Skeletal muscle tissue (tissue), 4 donors: Measurements from ENCODE around the gene RPRD1B. TPM values are rescaled to one million over a fixed set of nuclear protein-coding genes. Genes with fewer than 3 reads are reported as not detected.

Experiments
- H3K27ac ChIP-seq: one replicate; pipeline ENCODE4 v1.7.0; 2013; ENCODE audit warnings: mild to moderate bottlenecking, low read depth, low read length, inconsistent platforms
- H3K27me3 ChIP-seq, 3 donors: one replicate each; pipeline ENCODE4 v1.7.0; 2013; ENCODE audit warnings: low read length in 3 of 3; ENCODE audit not compliant: control insufficient read depth in 3 of 3, insufficient read depth in 3 of 3
- H3K36me3 ChIP-seq, 3 donors: one replicate each; pipeline ENCODE4 v1.7.0; 2013; ENCODE audit warnings: low read length in 3 of 3; ENCODE audit not compliant: control insufficient read depth in 3 of 3, insufficient read depth in 3 of 3
- H3K4me1 ChIP-seq, 3 donors: one replicate each; pipeline ENCODE4 v1.7.0; 2013; ENCODE audit warnings: low read length in 3 of 3, mild to moderate bottlenecking in 3 of 3; ENCODE audit not compliant: control insufficient read depth in 3 of 3, insufficient read depth in 3 of 3
- H3K4me3 ChIP-seq, 3 donors: one replicate each; pipeline ENCODE4 v1.7.0; 2013; ENCODE audit warnings: low read length in 3 of 3
- H3K9ac ChIP-seq, 3 donors: one replicate each; pipeline ENCODE4 v1.7.0; 2013; ENCODE audit warnings: low read length in 3 of 3, mild to moderate bottlenecking in 3 of 3, moderate library complexity in 2 of 3, low read depth in 1 of 3
- H3K9me3 ChIP-seq, 3 donors: one replicate each; pipeline ENCODE4 v1.7.0; 2013; ENCODE audit warnings: low read length in 3 of 3; ENCODE audit not compliant: control insufficient read depth in 3 of 3
- total RNA-seq: library from RNA; depleted of rRNA; stranded (reverse); fragments of >200 nt; gene quantifications from one replicate; pipeline ENCODE4 v1.2.3, GENCODE V29; 2014
- donor health status: Osteomylitis.

Gene RPRD1B
- total RNA-seq, 1 donor from 2014 or later, result 35.5 TPM

DNA sequence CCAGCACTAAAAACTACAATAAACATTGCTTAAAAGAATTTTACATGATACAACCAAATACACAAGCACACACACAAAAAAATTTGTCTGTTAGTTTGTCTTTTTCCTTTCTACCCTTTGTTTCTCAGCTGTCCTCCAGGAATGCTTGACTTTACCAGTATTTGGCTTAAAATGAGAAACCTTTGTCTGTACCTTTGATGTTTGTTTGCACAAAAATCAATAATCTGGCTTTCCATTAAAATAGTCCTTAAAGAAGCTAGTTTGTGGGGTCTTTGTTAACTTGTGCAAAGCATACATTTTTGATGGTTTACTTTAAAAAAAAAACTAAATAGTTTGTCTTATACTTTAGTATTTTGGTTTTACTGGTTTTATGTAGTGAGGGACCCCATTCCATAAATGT lies 49.3 kb downstream of the RPRD1B start:
- no peaks in the 10 kb centered on the region for H3K27me3 ChIP-seq
- H3K9ac ChIP-seq, result no peak overlapping the region
- no peak overlapping the region for H3K4me3 ChIP-seq
- peaks cover 2 to 18% (median 18%) of the 10 kb centered on the region in 3 donors for H3K36me3 ChIP-seq
- no peak overlapping the region for H3K27ac ChIP-seq
- H3K4me1 ChIP-seq, result peaks cover 0 to 14% (median 11%) of the 10 kb centered on the region in 3 donors
- H3K9me3 ChIP-seq, result no peaks in the 10 kb centered on the region

DNA sequence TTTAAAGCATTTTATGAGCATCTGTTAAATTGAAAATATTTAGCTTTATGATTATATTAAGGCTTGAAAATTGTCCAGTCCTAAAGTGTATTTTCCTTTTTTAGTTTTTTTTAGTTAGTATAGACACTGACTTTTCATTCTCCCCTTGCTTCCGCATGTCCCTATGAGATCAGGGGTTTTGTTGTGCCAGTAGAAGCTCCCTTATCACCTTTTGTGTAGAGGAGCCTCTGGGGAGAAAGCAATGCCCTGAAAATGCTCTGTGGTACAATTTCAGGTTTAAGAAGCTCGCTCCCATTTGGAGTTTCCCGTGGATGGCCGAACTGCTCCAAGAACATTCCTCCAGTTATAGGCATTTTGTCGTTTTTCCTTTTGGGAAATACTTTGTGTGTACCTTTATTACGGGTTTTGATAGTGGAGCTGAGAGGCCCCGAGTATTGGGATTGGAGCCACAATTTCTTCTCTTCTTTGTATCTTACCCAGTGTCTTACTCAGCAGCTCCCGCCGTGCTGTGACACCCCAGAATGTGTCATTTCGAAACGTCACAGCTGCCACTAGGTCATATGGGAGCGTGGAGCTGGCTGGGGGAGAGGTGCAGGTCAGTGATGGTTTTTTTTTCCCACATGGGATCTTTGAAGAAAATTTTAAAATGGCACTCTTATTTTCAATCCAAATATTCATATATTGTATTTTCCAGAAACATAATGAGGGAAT lies 49.9 kb downstream of the RPRD1B start:
- Histone ChIP-seq H3K27ac (peak overlapping the region; percentile 27), H3K4me1 (peaks cover 0 to 14% (median 11%) of the 10 kb centered on the region in 3 donors)

DNA sequence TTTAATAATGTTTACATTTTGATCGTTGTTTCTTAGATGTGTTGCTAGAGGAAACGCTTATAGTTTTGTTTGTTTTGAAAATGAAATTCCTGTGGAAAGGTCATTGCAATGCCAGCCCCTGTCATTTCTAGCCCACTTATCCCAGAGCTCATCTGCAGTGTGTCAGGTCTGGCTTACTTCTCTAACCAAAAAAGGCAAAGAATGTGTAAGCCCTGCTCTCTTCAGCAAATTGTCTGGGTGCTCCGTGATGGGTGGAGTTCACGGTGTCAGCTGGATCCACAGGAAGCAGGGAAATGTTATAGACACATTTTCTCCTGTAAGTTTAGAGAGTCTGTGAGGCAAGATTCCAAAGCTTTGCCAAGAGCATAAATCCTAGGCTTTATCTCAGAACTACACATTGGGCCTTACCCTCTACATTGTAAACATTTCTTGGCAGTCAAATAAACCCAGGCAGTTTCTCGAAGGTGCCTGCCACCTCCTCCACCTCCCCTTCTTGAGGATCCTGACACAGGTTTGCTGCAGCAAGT lies 50.9 kb downstream of the RPRD1B start:
- Histone ChIP-seq H3K27me3 (no peaks in the 10 kb centered on the region), H3K9ac (no peak overlapping the region), H3K27ac (no peak overlapping the region), H3K4me3 (no peak overlapping the region), H3K9me3 (no peaks in the 10 kb centered on the region), H3K36me3 (peaks cover 8 to 30% (median 20%) of the 10 kb centered on the region in 3 donors), H3K4me1 (peaks cover 0 to 14% (median 11%) of the 10 kb centered on the region in 3 donors)

More for the DNA sequence above, 49.9 kb downstream of the RPRD1B start:
- Histone ChIP-seq H3K4me3 (no peak overlapping the region), H3K9me3 (no peaks in the 10 kb centered on the region), H3K27me3 (no peaks in the 10 kb centered on the region), H3K36me3 (peaks cover 7 to 24% (median 23%) of the 10 kb centered on the region in 3 donors), H3K9ac (no peak overlapping the region)

DNA sequence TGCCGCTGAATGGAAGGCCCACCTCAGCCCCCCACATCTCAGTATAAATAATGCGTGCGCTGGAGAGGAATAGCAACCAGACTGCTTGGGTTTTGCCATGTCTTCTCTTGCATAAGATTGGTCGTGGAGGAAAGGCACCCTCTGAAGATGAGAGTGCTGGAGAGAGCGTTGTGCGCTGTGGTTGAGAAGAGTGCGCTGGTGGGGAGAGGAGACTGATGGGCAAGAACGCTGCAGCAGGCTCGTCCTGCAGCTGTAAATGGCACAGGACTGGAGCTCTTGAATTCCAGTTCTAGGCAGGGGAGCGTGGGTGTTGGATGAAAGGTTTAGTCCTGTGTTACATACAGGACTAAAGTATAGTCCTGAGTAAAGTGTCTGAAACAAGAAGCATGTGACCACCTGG lies 51.5 kb downstream of the RPRD1B start:
- Histone ChIP-seq H3K4me1 (peaks cover 0 to 15% (median 11%) of the 10 kb centered on the region in 3 donors), H3K4me3 (no peak overlapping the region), H3K27ac (no peak overlapping the region), H3K9me3 (no peaks in the 10 kb centered on the region), H3K36me3 (peaks cover 12 to 34% (median 25%) of the 10 kb centered on the region in 3 donors), H3K27me3 (no peaks in the 10 kb centered on the region), H3K9ac (no peak overlapping the region)

DNA sequence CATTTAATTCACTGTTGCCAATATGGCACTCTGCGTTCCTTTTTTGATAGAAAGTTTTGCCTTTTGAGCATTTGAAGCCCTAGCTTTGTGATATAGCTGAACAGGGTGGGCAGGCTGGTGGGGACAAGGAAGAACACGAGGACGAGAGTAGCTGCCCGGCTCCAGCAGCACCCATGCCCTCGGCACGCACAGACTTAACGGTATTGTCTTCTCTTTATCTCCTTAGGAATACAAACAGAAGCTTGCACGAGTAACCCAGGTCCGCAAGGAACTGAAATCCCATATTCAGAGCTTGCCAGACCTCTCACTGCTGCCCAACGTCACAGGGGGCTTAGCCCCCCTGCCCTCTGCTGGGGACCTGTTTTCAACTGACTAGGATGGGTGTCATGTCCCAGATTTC lies 56.0 kb downstream of the RPRD1B start:
- H3K9ac ChIP-seq, result no peak overlapping the region
- peaks cover 17 to 41% (median 32%) of the 10 kb centered on the region in 3 donors for H3K36me3 ChIP-seq
- peaks cover 21 to 33% (median 26%) of the 10 kb centered on the region in 3 donors for H3K4me1 ChIP-seq

DNA sequence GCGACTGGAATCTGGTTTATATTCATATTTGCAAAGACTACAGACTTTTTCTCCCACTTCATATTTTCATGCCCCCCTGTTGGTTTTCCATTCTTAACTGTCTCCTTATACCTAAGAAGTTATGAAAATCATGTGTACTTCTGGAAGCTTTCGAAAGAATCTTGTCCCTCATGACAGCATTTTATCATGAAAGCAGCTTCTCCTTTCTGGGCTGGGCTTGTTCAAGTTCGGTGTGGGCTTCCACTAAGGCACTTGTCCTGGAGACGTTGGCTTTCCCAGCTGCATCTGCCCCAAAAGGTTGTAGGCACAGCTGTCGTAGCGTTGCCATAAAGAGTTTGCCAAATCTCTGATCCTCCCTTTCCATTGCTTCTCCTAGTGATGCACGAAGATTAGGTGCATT lies 56.5 kb downstream of the RPRD1B start:
- H3K27ac ChIP-seq, result no peak overlapping the region

More for the DNA sequence above, 56.0 kb downstream of the RPRD1B start:
- Histone ChIP-seq H3K4me3 (no peak overlapping the region), H3K27me3 (no peaks in the 10 kb centered on the region), H3K9me3 (no peaks in the 10 kb centered on the region), H3K27ac (no peak overlapping the region)

DNA sequence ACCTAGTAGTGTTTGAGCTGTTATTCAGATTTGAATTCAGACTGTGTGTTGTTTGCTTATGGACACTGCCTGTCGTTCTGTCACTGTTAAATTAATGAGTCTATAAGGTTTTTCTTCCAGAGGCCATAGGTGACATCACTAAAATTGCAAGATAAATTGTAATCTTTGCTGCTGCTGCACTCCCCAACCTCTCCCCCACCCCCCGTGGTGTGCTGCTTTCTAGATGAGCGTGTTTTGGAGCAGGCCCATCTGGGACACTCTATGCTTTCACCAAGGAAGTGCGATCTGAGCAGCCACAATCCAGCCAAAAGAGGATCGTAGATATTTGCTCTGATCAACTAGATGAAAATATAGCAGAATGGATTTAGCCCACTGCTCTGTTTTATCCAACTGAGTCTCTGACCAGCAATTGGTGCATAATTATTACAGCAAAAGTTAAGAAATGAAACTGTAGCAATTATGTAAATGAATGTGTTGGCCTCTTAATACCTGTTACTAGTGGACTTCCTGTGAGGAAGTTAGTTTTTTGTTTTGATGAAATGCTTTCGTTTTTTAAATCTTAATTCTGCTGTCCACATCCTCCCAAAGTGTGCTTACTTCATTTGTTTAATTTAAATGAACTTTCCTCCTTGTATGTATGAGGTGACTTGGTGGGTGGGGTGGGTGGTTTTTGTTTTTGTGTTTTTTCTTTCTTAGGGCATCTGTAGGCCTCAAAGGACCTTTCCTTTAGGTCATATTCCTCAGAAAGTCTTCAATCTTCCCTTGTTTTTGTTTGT lies 58.1 kb downstream of the RPRD1B start:
- H3K9ac ChIP-seq, result peak overlapping the region in 1 of 3 donors; percentile 40
- peaks cover 17 to 27% (median 25%) of the 10 kb centered on the region in 3 donors for H3K36me3 ChIP-seq
- H3K9me3 ChIP-seq, result no peaks in the 10 kb centered on the region
- H3K4me1 ChIP-seq, result peaks cover 30 to 40% (median 31%) of the 10 kb centered on the region in 3 donors
- no peak overlapping the region for H3K27ac ChIP-seq
- no peak overlapping the region for H3K4me3 ChIP-seq
- H3K27me3 ChIP-seq, result no peaks in the 10 kb centered on the region

More for the DNA sequence above, 56.5 kb downstream of the RPRD1B start:
- peaks cover 26 to 37% (median 27%) of the 10 kb centered on the region in 3 donors for H3K4me1 ChIP-seq
- no peaks in the 10 kb centered on the region for H3K9me3 ChIP-seq
- H3K9ac ChIP-seq, result no peak overlapping the region
- H3K27me3 ChIP-seq, result no peaks in the 10 kb centered on the region
- H3K36me3 ChIP-seq, result peaks cover 17 to 36% (median 32%) of the 10 kb centered on the region in 3 donors
- no peak overlapping the region for H3K4me3 ChIP-seq

DNA sequence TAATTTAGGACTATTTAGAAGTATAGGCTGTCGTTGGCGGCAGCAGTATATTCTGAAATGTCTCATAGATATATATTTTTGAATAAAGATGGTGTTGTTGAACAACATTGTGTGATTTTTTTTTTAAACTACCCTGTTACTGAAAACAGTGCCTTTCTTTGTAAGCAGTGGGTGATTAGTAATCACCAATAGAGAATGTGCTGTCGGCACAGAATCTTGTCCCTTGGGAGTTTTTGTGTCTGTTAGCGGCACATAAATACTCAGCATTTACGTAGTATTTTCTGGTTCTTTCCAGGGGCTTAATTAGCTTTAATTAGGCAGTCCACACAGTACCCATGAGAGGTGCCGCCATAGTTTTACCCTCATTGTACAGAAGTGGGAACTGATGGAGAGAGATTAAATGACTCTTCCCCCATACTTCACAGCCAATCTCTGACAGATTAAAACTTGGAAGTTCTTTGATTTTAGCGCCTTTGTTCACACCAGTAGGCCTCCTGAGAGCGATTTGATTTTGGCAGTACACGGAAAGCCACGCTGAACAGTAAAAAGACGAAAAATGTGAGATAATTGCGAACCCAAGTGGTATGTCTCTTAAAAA lies 58.8 kb downstream of the RPRD1B start:
- Histone ChIP-seq H3K27ac (no peak overlapping the region), H3K27me3 (no peaks in the 10 kb centered on the region), H3K36me3 (peaks cover 17 to 27% (median 25%) of the 10 kb centered on the region in 3 donors), H3K4me3 (no peak overlapping the region), H3K4me1 (peaks cover 30 to 40% (median 31%) of the 10 kb centered on the region in 3 donors), H3K9me3 (no peaks in the 10 kb centered on the region), H3K9ac (no peak overlapping the region)

DNA sequence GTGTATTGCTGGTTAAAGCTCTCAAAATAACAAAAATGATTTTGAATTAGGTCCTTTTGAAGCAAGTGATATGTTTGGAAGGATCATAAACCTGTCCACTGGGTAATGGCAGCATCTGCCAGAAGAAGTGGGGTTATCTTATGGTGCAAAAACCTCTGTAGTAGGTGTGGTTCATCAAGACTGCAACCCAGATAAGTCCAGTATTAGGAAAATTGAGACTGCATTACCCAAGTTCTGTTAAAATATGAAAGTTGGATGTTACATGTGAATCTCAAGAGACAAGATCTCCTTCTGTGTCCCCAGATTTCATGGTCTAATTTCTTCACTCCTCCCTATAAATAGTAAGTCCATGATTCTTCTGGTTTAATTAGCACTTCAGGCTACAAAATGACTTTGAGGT lies 59.4 kb downstream of the RPRD1B start:
- H3K27me3 ChIP-seq, result no peaks in the 10 kb centered on the region
- H3K36me3 ChIP-seq, result peaks cover 15 to 23% (median 21%) of the 10 kb centered on the region in 3 donors
- H3K9me3 ChIP-seq, result no peaks in the 10 kb centered on the region
- no peak overlapping the region for H3K9ac ChIP-seq
- peaks cover 30 to 40% (median 31%) of the 10 kb centered on the region in 3 donors for H3K4me1 ChIP-seq
- H3K4me3 ChIP-seq, result no peak overlapping the region
- no peak overlapping the region for H3K27ac ChIP-seq
